Germinal center (tissue), 1 donor: ENCODE measurements around the gene DZIP1L.

Experiments used
- DNase-seq: peaks from one replicate; pipeline ENCODE4 v3.0.0; 2012; ENCODE audit warnings: mixed read lengths, low spot score

Gene DZIP1L

GRCh38 chr3:138034918-138035317 lies 80.5 kb downstream of the DZIP1L start:
- no peak for DNase-seq

- no peak for DNase-seq
Observed at GRCh38 chr3:138033202-138033691, 82.2 kb downstream of the DZIP1L start.

DNA sequence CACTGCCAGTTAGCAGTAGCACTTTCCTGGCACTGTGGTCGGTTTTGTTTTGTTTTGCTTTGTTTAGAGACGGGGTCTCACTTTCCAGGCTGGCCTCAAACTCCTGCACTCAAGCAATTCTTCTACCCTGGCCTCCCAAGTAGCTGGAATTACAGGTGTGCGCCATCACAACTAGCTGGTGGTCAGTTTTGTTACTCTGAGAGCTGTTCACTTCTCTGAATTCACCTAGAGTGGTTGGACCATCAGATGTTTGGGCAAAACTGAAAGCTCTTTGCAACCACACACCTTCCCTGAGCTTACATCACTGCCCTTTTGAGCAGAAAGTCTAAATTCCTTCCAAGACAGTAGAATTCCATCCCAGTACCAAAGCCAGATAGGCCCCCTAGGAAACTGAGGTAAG lies 82.8 kb downstream of the DZIP1L start:
- DNase-seq: no peak

GRCh38 chr3:138031536-138031935 lies 83.9 kb downstream of the DZIP1L start:
- DNase-seq: no peak

- DNase-seq: no peak
Observed at GRCh38 chr3:138030734-138031280, 84.6 kb downstream of the DZIP1L start.

DNA sequence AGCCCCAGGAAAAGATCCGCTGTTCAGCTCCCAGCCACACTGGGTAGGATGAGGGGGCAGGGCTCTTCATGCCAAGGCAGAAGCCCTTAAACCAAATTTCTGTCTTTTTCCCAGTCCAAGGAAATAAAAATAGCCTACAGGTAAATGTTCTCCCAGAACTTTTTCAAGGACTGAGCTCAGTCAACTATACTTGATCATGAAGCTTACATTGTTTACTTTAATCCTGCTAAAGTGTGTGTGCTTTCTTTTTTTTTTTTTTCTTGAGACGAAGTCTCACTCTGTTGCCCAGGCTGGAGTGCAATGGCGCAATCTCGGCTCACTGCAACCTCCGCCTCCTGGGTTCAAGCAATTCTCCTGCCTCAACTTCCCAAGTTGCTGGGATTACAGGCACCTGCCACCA lies 87.6 kb downstream of the DZIP1L start:
- DNase-seq: no peak

DNA sequence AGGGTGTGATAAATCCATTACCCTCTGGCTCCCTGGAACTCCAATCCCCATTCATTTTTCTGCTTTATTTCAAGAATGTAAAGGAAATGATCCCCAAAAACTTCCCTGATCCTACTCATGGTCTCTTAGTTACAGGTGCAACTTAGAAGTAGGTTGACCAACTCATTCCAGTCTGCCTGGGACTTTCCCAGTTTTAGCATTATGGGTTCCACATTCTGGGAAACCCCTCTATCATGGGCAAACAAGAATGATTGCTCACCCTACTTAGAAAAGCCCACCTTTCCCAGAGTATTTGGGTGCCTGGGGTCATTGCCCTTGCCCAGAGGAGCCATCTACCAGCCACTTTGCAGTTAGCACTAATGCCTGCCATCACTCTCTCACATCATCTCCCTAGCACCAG lies 89.9 kb downstream of the DZIP1L start:
- DNase-seq: no peak

DNA sequence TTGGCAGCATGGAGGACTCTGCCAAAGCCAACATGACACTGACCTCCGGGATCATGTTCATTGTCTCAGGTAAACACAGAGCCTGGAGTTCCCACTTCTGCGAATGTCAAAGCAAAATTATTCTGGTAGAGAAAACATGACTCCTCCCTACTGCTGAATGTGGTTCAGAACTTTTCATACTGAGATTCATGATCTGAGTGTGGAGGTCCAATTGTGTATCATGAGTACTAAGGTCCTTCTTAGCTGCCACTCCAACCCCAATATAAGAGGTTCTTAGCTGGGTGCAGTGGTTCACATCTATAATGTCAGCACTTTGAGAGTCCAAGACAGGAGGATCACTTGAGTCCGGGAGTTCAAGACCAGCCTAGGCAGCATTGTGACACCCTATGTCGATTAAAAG lies 91.7 kb downstream of the DZIP1L start:
- no peak for DNase-seq

DNA sequence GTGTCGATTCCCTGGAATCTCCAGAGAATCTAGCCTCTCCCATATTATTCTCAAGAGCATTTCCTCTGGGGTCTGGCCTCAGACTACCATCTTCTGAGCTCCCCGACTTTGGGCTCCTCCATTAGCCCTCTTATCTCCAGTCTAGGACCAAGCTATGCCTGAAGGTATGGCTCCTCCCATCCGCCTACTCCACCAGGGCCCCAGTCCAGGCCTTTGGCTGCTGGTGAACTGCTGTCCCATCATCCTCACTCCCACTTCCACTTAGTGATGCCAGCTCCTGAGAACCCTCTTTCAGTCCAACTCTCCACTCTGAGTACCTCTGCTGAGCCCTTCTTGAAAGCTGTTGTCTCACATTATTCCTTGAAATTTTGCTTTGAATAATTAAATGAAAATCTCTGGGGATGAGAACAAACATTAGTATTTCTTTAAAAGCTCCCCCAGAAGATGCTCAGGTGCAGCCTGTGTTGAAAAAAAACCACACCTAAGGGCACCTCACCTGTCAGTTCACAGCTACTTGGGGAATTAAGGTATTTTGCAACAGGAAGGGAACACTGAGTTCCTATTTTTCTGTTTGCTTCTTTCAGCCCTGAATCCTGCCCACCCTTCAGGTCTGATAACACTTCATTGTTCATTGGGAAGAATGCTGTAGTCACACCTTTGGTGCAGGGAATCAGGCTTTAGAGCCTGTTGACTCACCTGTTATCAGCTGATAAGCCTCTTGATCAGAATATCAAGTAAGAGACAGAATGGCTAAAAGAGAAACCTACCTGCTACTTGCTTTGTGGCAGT lies 95.9 kb downstream of the DZIP1L start:
- DNase-seq: no peak

GRCh38 chr3:138016065-138016464 lies 99.3 kb downstream of the DZIP1L start:
- no peak for DNase-seq

GRCh38 chr3:138012526-138012925 lies 102.9 kb downstream of the DZIP1L start:
- DNase-seq: no peak
